ENCODE measurements around the gene SMARCA1.

Gene SMARCA1

DNA sequence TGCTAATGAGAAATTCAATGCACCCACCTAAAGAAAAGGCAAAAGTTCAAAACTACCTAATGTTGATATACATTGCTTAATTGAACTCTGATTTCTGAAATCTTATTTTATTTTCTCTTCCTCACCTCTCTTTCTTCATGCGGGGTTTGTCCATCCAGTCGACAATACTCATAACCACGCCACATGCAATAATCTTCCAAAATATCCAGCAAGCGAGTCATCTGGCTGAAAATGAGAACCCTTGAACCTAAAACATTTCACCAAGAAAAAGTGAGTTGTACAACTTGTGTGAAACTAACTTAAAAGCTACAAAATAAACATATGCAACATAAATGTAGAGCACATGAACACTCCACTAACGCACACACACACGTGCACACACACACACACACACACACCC lies 26.7 kb downstream of the SMARCA1 start:
- CTCF ChIA-PET = no interaction called here
- no peak overlapping the region for H3K27ac ChIP-seq
- POLR2A ChIA-PET (ENCODE audit: low non-redundant PET) = no interaction called here
- TF ChIP-seq CTCF (conservative IDR thresholded peaks at IDR 0.05; ENCODE audit: low read depth) = no peak
- DNase-seq (ENCODE audit: low spot score) = no peak

DNA sequence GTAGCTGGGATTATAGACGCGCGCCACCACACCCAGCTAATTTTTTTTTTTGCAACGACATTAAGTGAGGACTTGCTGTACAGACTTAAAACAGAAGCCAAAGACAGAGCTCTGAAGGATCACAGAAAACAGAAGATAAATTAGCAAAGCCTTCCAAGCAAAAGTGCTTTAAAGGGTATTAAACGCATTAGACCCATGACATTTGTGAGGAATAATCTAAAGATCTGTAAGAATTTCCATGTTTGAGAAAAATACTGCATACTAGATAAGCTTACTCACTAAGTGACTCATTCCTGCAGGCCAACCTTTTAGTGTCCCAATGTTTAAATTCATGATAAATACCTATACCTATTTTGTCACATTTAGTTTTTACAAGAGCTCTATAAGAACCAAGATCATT lies 27.4 kb downstream of the SMARCA1 start:
- ChIA-PET CTCF (no interaction called here), POLR2A (ENCODE audit: low non-redundant PET) (no interaction called here)
- TF ChIP-seq CTCF (conservative IDR thresholded peaks at IDR 0.05; ENCODE audit: low read depth) = no peak
- no peak for DNase-seq (ENCODE audit: low spot score)
- no peak overlapping the region for H3K27ac ChIP-seq

DNA sequence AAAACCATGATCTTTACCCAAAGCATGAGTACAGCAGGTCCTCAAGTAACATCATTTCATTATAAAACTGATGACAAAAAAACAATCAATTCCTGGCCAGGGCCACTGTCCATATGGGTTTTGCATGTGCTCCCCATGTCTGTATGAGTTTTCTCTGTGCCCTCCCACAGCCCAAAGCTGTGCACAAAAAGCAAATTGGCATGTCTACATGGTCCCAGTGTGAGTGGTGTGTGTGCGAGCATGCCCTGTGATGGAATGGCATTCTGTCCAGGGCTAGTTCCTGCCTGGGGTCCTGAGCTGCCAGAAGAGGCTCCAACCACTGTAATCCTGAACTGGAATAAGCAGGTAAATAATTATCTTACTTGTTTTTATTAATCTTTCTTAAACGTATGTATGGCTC lies 28.4 kb downstream of the SMARCA1 start:
- H3K27ac ChIP-seq = no peak overlapping the region
- ChIA-PET POLR2A (ENCODE audit: low non-redundant PET) (no interaction called here), CTCF (interaction anchor here (0.6 kb wide), 2 partner anchors 399 to 479 kb away, joined by 3 read pairs; no protein-coding TSS in a partner anchor)
- no peak for DNase-seq (ENCODE audit: low spot score)
- TF ChIP-seq CTCF (conservative IDR thresholded peaks at IDR 0.05; ENCODE audit: low read depth) = no peak

DNA sequence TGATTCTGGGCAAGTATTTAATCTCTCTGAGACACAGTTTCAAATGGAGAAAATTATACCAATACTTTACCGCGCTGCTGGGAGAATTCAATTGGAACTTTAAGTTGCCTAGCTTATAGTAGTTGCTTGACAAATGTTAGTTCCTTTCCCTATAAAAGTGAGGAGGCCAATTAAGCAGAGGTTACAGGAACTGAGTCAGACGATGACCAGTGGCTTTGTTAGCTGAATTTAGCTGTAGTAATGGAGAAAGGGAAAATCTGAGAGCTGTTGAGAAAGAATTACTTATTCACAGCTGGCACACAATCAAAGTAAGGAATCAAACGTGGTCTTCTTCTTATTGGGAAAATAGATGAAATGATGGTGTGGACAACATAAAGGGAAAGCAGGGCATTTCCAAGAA lies 29.6 kb downstream of the SMARCA1 start:
- H3K27ac ChIP-seq = no peak overlapping the region
- DNase-seq (ENCODE audit: low spot score) = no peak
- no peak for TF ChIP-seq CTCF (conservative IDR thresholded peaks at IDR 0.05; ENCODE audit: low read depth)
- CTCF ChIA-PET = no interaction called here
- POLR2A ChIA-PET (ENCODE audit: low non-redundant PET) = no interaction called here

DNA sequence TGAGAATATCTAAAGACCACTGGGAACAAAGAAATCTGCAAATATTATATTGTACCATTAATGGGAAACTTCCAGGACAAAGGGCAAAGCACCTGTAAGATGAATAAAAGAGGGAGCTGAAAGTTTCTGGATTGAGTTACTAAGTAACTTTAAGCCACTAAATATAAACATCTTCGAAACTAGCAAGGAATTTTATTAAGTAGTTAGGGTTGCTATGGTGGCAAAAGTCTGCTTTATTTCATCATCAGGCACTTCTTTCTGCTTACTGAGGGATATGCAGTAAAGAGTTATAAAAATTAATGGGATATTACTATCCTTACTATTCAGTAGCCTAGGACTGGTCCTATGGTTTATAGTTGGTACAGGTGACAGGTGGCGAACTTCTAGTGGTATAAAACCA lies 33.0 kb downstream of the SMARCA1 start:
- no peak overlapping the region for H3K27ac ChIP-seq
- ChIA-PET CTCF (no interaction called here), POLR2A (ENCODE audit: low non-redundant PET) (no interaction called here)
- TF ChIP-seq CTCF (conservative IDR thresholded peaks at IDR 0.05; ENCODE audit: low read depth) = no peak
- no peak for DNase-seq (ENCODE audit: low spot score)

GRCh38 chrX:129488359-129488758 lies 34.9 kb downstream of the SMARCA1 start:
- POLR2A ChIA-PET (ENCODE audit: low non-redundant PET) = no interaction called here

More at GRCh38 chrX:129488359-129488758, 34.9 kb downstream of the SMARCA1 start:
- no peak for DNase-seq (ENCODE audit: low spot score)
- TF ChIP-seq CTCF (conservative IDR thresholded peaks at IDR 0.05; ENCODE audit: low read depth) = no peak
- CTCF ChIA-PET = no interaction called here
- no peak overlapping the region for H3K27ac ChIP-seq
